ENCODE data around the gene PTAR1. TPM values are rescaled to one million over a fixed set of nuclear protein-coding genes. Genes with fewer than 3 reads are reported as not detected.
A peak's percentile ranks its signal among the peaks of the same experiment; 100 is the strongest.

Gene PTAR1
- total RNA-seq, 1 experiment from 2014 or later = 22.9 TPM

DNA sequence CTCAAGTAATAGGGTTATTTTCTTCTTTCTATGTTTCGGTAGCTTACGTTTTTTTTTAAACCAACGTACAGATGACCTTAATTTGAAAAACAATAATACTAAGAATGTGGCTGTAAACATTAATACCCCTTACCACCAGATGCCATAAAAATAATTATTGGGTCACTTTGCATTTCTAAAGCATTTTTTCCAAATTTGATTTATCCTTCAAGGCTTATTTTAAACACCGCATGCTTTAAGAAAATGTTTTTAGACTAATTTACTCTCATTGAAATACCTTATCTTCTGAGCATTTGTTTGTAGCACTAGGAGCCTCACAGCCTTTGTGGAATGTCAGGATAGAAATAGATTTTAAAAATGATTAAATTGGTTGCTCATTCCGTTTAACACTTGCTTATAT lies 81.9 kb downstream of the PTAR1 start:
- H3K9ac ChIP-seq (ENCODE audit: low read length) = no peak overlapping the region
- no peak for DNase-seq
- intact Hi-C loops (cut with micrococcal nuclease) = loop anchor here (10.0 kb wide), 3 partner anchors 77 to 257 kb away; no protein-coding TSS in a partner anchor
- ChIA-PET CTCF (no interaction called here), POLR2A (ENCODE audit: unreplicated experiment) (no interaction called here)
- no peaks in the 10 kb centered on the region for H3F3A ChIP-seq (ENCODE audit: low read length, unreplicated experiment)
- H3K9me2 ChIP-seq (replicated peaks; ENCODE audit: low read length) = no peaks in the 10 kb centered on the region
- TF ChIP-seq, protein P1, sequence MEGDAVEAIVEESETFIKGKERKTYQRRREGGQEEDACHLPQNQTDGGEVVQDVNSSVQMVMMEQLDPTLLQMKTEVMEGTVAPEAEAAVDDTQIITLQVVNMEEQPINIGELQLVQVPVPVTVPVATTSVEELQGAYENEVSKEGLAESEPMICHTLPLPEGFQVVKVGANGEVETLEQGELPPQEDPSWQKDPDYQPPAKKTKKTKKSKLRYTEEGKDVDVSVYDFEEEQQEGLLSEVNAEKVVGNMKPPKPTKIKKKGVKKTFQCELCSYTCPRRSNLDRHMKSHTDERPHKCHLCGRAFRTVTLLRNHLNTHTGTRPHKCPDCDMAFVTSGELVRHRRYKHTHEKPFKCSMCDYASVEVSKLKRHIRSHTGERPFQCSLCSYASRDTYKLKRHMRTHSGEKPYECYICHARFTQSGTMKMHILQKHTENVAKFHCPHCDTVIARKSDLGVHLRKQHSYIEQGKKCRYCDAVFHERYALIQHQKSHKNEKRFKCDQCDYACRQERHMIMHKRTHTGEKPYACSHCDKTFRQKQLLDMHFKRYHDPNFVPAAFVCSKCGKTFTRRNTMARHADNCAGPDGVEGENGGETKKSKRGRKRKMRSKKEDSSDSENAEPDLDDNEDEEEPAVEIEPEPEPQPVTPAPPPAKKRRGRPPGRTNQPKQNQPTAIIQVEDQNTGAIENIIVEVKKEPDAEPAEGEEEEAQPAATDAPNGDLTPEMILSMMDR (conservative IDR thresholded peaks at IDR 0.05; ENCODE audit: low read depth, low read length) = no peak
- no peak for TF ChIP-seq EZH2 (IDR thresholded peaks at IDR 0.05; ENCODE audit: low read length, unreplicated experiment)
- no peak for TF ChIP-seq EZH2phosphoT487 (IDR thresholded peaks at IDR 0.05; ENCODE audit: borderline replicate concordance, low read length)
- H3K4me1 ChIP-seq (ENCODE audit: insufficient read depth, low read length) = peaks cover 20% of the 10 kb centered on the region
- H4K20me1 ChIP-seq (ENCODE audit: low read length) = no peaks in the 10 kb centered on the region
- H3K27me3 ChIP-seq (ENCODE audit: low read length) = no peaks in the 10 kb centered on the region
- no peaks in the 10 kb centered on the region for H3K79me2 ChIP-seq (ENCODE audit: low read length)
- no peaks in the 10 kb centered on the region for H3K36me3 ChIP-seq (ENCODE audit: low read depth, low read length)
- BruUV-seq (replicated peaks) = no TSS peak
- H3K9me3 ChIP-seq (ENCODE audit: low read length) = no peaks in the 10 kb centered on the region
- no peak overlapping the region for H3K4me2 ChIP-seq (ENCODE audit: low read length)
- no peak overlapping the region for H3K4me3 ChIP-seq (ENCODE audit: low read length)
- H3K27ac ChIP-seq (ENCODE audit: low read length) = no peak overlapping the region
- H2AFZ ChIP-seq (ENCODE audit: low read length) = no peak overlapping the region
- no peak for ATAC-seq

DNA sequence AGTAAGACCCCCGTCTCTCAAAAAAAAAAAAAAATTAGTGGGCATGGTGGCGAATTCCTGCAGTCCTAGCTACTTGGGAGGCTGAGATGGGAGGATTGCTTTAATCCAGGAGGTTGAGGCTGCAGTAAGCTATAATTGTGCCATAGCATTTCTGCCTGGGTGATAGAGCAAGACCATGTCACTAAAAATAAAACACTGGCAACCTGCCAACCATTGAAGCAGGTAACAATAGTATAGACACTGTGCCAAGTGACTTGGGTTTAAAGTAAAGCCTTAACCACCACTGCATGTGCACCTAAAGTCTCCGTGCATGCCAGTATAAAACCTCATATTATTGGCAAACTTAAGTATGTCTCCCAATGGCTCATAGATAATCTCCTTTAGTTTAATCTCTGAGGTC lies 84.2 kb downstream of the PTAR1 start:
- H3K9ac ChIP-seq (ENCODE audit: low read length) = no peak overlapping the region

More for the DNA sequence above, 84.2 kb downstream of the PTAR1 start:
- intact Hi-C loops (cut with micrococcal nuclease) = loop anchor here (10.0 kb wide), 3 partner anchors 79 to 259 kb away; no protein-coding TSS in a partner anchor
- peak overlapping the region; percentile 63 for H3K4me2 ChIP-seq (ENCODE audit: low read length)
- H2AFZ ChIP-seq (ENCODE audit: low read length) = no peak overlapping the region
- no peaks in the 10 kb centered on the region for H3K79me2 ChIP-seq (ENCODE audit: low read length)
- CTCF ChIA-PET = no interaction called here
- H3K27ac ChIP-seq (ENCODE audit: low read length) = peak overlapping the region; percentile 13; the same call in 1 of the 2 replicates
- H3K27me3 ChIP-seq (ENCODE audit: low read length) = no peaks in the 10 kb centered on the region
- POLR2A ChIA-PET (ENCODE audit: unreplicated experiment) = no interaction called here
- H3K4me3 ChIP-seq (ENCODE audit: low read length) = no peak overlapping the region
- no peak for ATAC-seq
- TF ChIP-seq EZH2phosphoT487 (IDR thresholded peaks at IDR 0.05; ENCODE audit: borderline replicate concordance, low read length) (no peak), EZH2 (IDR thresholded peaks at IDR 0.05; ENCODE audit: low read length, unreplicated experiment) (no peak)
- TF ChIP-seq, protein P1 (conservative IDR thresholded peaks at IDR 0.05; ENCODE audit: low read depth, low read length) = no peak
- peaks cover 20% of the 10 kb centered on the region for H3K4me1 ChIP-seq (ENCODE audit: insufficient read depth, low read length)
- H4K20me1 ChIP-seq (ENCODE audit: low read length) = no peaks in the 10 kb centered on the region
- no peaks in the 10 kb centered on the region for H3F3A ChIP-seq (ENCODE audit: low read length, unreplicated experiment)
- H3K36me3 ChIP-seq (ENCODE audit: low read depth, low read length) = no peaks in the 10 kb centered on the region
- H3K9me3 ChIP-seq (ENCODE audit: low read length) = no peaks in the 10 kb centered on the region
- BruUV-seq (replicated peaks) = no TSS peak
- H3K9me2 ChIP-seq (replicated peaks; ENCODE audit: low read length) = no peaks in the 10 kb centered on the region
- DNase-seq = peak; percentile 11

Data from PC-3 (cell line).